Colonic mucosa (tissue), 4 donors: ENCODE data around the gene RFPL4A. TPM values are rescaled to one million over a fixed set of nuclear protein-coding genes. Genes with fewer than 3 reads are reported as not detected.

ENCODE experiments used
- DNase-seq: peaks from one replicate; pipeline ENCODE4 v3.0.0-alpha.2; 2020
- H3K27ac ChIP-seq: fragments of 200-600 bp; one replicate; pipeline ENCODE4 v1.8.0; 2021
- H3K27me3 ChIP-seq: fragments of 200-600 bp; one replicate; pipeline ENCODE4 v1.8.0; 2021
- H3K36me3 ChIP-seq: fragments of 200-600 bp; one replicate; pipeline ENCODE4 v1.8.0; 2021
- H3K4me1 ChIP-seq: fragments of 200-600 bp; one replicate; pipeline ENCODE4 v1.8.0; 2021; ENCODE audit warnings: mild to moderate bottlenecking
- H3K4me3 ChIP-seq: fragments of 200-600 bp; one replicate; pipeline ENCODE4 v1.8.0; 2021
- H3K9ac ChIP-seq, 2 donors: one replicate each; pipeline ENCODE4 v1.7.0; 2013; ENCODE audit warnings: control low read depth in 2 of 2, low read depth in 2 of 2, low read length in 2 of 2
- H3K9me3 ChIP-seq: fragments of 200-600 bp; one replicate; pipeline ENCODE4 v1.8.0; 2021
- CTCF ChIP-seq: fragments of 200-600 bp; IDR thresholded peaks from one replicate; pipeline ENCODE4 v1.8.0; 2022; ENCODE audit warnings: antibody characterized with exemption, mild to moderate bottlenecking
- intact Hi-C: fragments of 100-400 bp; cut with DNase I; formaldehyde crosslinking; loops from one replicate; pipeline ENCODE4 v1.14.1; 2022
- total RNA-seq, 2 donors: library from RNA; stranded (reverse); fragmentation: NEBNext Ultra II Directional in 1 of 2; extraction: Animal tissue kit (Norgen Biotek cat#: 25700) in 1 of 2; gene quantifications; one replicate each; pipeline ENCODE4 v1.2.1, GENCODE V29; 2021
- donor health status: healthy.
- donor health status: DM: no; HTN: no; CAD: no.
- donor health status: DM: no; HTN: no; CAD: no.

RFPL4A gene
- total RNA-seq, 2 donors from 2014 or later: not detected

- DNase-seq: no peak
- no peak for TF ChIP-seq CTCF
- no peak overlapping the region for H3K27ac ChIP-seq
- intact Hi-C loops: no loop called here
- H3K4me1 ChIP-seq: no peaks in the 10 kb centered on the region
- no peaks in the 10 kb centered on the region for H3K36me3 ChIP-seq
- H3K4me3 ChIP-seq: no peak overlapping the region
- H3K9ac ChIP-seq: no peak overlapping the region
- H3K9me3 ChIP-seq: no peaks in the 10 kb centered on the region
- no peaks in the 10 kb centered on the region for H3K27me3 ChIP-seq
Observed at GRCh38 chr19:55811340-55811739, 52.4 kb downstream of the RFPL4A start.

GRCh38 chr19:55812449-55812848, 53.6 kb downstream of the RFPL4A start:
- Histone ChIP-seq H3K27ac (no peak overlapping the region), H3K4me3 (no peak overlapping the region), H3K9ac (no peak overlapping the region), H3K36me3 (no peaks in the 10 kb centered on the region), H3K27me3 (no peaks in the 10 kb centered on the region), H3K4me1 (no peaks in the 10 kb centered on the region), H3K9me3 (no peaks in the 10 kb centered on the region)
- TF ChIP-seq CTCF: no peak
- DNase-seq: no peak
- intact Hi-C loops: no loop called here

Other genes starting within 250 kb of the RFPL4A start
- gene SBK2, start 222.0 kb upstream of the RFPL4A start, total RNA-seq: not detected
- gene SBK3, start 213.6 kb upstream of the RFPL4A start, total RNA-seq: not detected
- gene ZNF579, start 178.2 kb upstream of the RFPL4A start, total RNA-seq: 1 to 10 TPM; 8.0 to 8.7 TPM
- 10 to 100 TPM; 12.2 to 14.5 TPM for gene FIZ1, start 159.6 kb upstream of the RFPL4A start, total RNA-seq
- 10 to 100 TPM; 30.4 to 33.9 TPM for gene ZNF524, start 158.8 kb upstream of the RFPL4A start, total RNA-seq
- gene ZNF865, start 153.4 kb upstream of the RFPL4A start, total RNA-seq: 10 to 100 TPM; 12.9 to 13.1 TPM
- 10 to 100 TPM in 1 of 2 donors, 1 to 10 TPM in 1; 9.9 to 10.2 TPM for gene ZNF784, start 134.5 kb upstream of the RFPL4A start, total RNA-seq
- gene ZNF580, start 118.1 kb upstream of the RFPL4A start, total RNA-seq: 10 to 100 TPM; 18.0 to 28.6 TPM
- 10 to 100 TPM; 16.0 to 20.3 TPM for gene ZNF581, start 115.4 kb upstream of the RFPL4A start, total RNA-seq
- 1 to 10 TPM; 2.6 to 4.8 TPM for gene CCDC106, start 110.9 kb upstream of the RFPL4A start, total RNA-seq
- gene U2AF2, start 104.1 kb upstream of the RFPL4A start, total RNA-seq: 100 to 1,000 TPM; 146 to 289 TPM
- gene EPN1, start 83.9 kb upstream of the RFPL4A start, total RNA-seq: 100 to 1,000 TPM; 257 to 259 TPM
- not detected for gene NLRP9, start 20.7 kb upstream of the RFPL4A start, total RNA-seq
- not detected for gene RFPL4AL1, start 10.0 kb downstream of the RFPL4A start, total RNA-seq
- gene NLRP11, start 72.9 kb downstream of the RFPL4A start, total RNA-seq: under 1 TPM in 1 of 2 donors, not detected in 1; 0.07 TPM
- not detected for gene NLRP4, start 77.4 kb downstream of the RFPL4A start, total RNA-seq
- not detected for gene NLRP13, start 173.2 kb downstream of the RFPL4A start, total RNA-seq
- gene NLRP8, start 188.7 kb downstream of the RFPL4A start, total RNA-seq: not detected
- gene NLRP5, start 227.7 kb downstream of the RFPL4A start, total RNA-seq: not detected